ENCODE measurements around the gene PGAM1.

DNA sequence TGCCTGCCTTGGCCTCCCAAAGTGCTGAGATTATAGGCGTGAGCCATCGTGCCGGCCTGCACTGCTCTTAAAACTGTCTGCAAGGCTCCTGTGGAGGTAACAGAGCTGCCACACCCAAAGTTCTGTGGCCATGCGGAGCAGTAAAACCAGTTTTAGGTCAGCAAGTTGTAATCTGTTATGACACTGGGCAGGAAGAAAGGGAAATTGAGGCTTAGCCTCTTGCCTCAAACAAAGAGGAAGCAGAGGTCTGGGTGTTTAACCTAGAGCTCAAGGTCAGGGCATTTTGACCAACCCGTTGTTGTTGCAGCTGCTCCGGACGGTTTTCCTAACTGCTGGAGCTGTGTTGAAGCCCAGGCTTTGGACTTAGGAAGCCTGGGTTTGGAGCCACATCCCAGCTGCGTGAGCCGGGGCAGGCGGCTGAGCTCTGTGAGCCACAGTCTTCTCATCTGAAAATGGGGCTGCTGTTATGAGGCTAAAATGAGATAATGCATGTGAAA, 17.4 kb upstream of the PGAM1 start:
- TF ChIP-seq CTCF (conservative IDR thresholded peaks at IDR 0.05 in 1 of 2, IDR thresholded peaks at IDR 0.05 in 1 of 2; ENCODE audit: extremely low read depth in 1 of 2, insufficient read depth in 1 of 2, low read depth in 1 of 2, low read length in 2 of 2) (no peak), EZH2 (IDR thresholded peaks at IDR 0.05; ENCODE audit: borderline replicate concordance, low read length) (no peak)

Data from mammary epithelial cell (primary cell).